ENCODE results near the gene TMBIM4. TPM values are rescaled to one million over a fixed set of nuclear protein-coding genes. Genes with fewer than 3 reads are reported as not detected.

The TMBIM4 gene
- total RNA-seq, 4 donors from 2014 or later, result 104 to 131 (median 114) TPM

- Histone ChIP-seq H3K27me3 (no peaks in the 10 kb centered on the region), H3K4me1 (peaks cover 0 to 35% (median 13%) of the 10 kb centered on the region in 3 donors), H3K27ac (peak overlapping the region in 3 of 4 donors; percentile 75 to 89 (median 76)), H3K36me3 (peaks cover 0 to 46% (median 0%) of the 10 kb centered on the region in 3 donors), H3K4me3 (peak overlapping the region; percentile 69 to 96 (median 88)), H3K9me3 (no peaks in the 10 kb centered on the region)
- TF ChIP-seq POLR2A (IDR thresholded peaks at IDR 0.05) (no peak), CTCF (IDR thresholded peaks at IDR 0.05) (no peak)
- WGBS, 2 donors, result 2 to 3% methylated on average over 8 of the region's 8 CpGs
- no peak for DNase-seq
- intact Hi-C loops (cut with DNase I), result no loop called here
Observed at GRCh38 chr12:66129934-66130266, 39.9 kb downstream of the TMBIM4 start.

- Histone ChIP-seq H3K4me3 (no peak overlapping the region), H3K36me3 (peaks cover 0 to 65% (median 10%) of the 10 kb centered on the region in 3 donors), H3K9me3 (no peaks in the 10 kb centered on the region), H3K27ac (no peak overlapping the region), H3K27me3 (no peaks in the 10 kb centered on the region), H3K4me1 (peaks cover 0 to 35% (median 13%) of the 10 kb centered on the region in 3 donors)
- no peak for TF ChIP-seq CTCF (IDR thresholded peaks at IDR 0.05)
- no peak for TF ChIP-seq POLR2A (IDR thresholded peaks at IDR 0.05)
- intact Hi-C loops (cut with DNase I), result no loop called here
- DNase-seq, result no peak
- WGBS, 2 donors, result 86 to 89% methylated on average over 1 of the region's 1 CpG
Observed at GRCh38 chr12:66127650-66128049, 42.1 kb downstream of the TMBIM4 start.

- H3K4me3 ChIP-seq, result no peak overlapping the region
- no peaks in the 10 kb centered on the region for H3K4me1 ChIP-seq
- no peaks in the 10 kb centered on the region for H3K9me3 ChIP-seq
- intact Hi-C loops (cut with DNase I), result no loop called here
- no peak for DNase-seq
- H3K27ac ChIP-seq, result no peak overlapping the region
- peaks cover 0 to 50% (median 18%) of the 10 kb centered on the region in 3 donors for H3K36me3 ChIP-seq
- no peaks in the 10 kb centered on the region for H3K27me3 ChIP-seq
- TF ChIP-seq CTCF (IDR thresholded peaks at IDR 0.05), result no peak
- no peak for TF ChIP-seq POLR2A (IDR thresholded peaks at IDR 0.05)
- WGBS, 2 donors, result 56 to 77% methylated on average over 1 of the region's 1 CpG
Observed at GRCh38 chr12:66120477-66120876, 49.3 kb downstream of the TMBIM4 start.

GRCh38 chr12:66119870-66120241 is 49.9 kb downstream of the TMBIM4 start:
- H3K36me3 ChIP-seq, result peaks cover 0 to 44% (median 18%) of the 10 kb centered on the region in 3 donors
- H3K4me1 ChIP-seq, result no peaks in the 10 kb centered on the region
- no peaks in the 10 kb centered on the region for H3K9me3 ChIP-seq
- no peak for TF ChIP-seq CTCF (IDR thresholded peaks at IDR 0.05)
- no peak for TF ChIP-seq POLR2A (IDR thresholded peaks at IDR 0.05)
- H3K27ac ChIP-seq, result no peak overlapping the region
- H3K4me3 ChIP-seq, result no peak overlapping the region
- WGBS, 2 donors, result 83 to 84% methylated on average over 1 of the region's 1 CpG
- intact Hi-C loops (cut with DNase I), result no loop called here
- no peak for DNase-seq
- H3K27me3 ChIP-seq, result no peaks in the 10 kb centered on the region

GRCh38 chr12:66119229-66119869 is 50.4 kb downstream of the TMBIM4 start:
- no peak for TF ChIP-seq CTCF (IDR thresholded peaks at IDR 0.05)
- no peak for TF ChIP-seq POLR2A (IDR thresholded peaks at IDR 0.05)
- no peak overlapping the region for H3K27ac ChIP-seq
- peaks cover 0 to 39% (median 18%) of the 10 kb centered on the region in 3 donors for H3K36me3 ChIP-seq
- no peaks in the 10 kb centered on the region for H3K4me1 ChIP-seq
- intact Hi-C loops (cut with DNase I), result no loop called here
- 79 to 90% methylated on average over 2 of the region's 2 CpGs for WGBS, 2 donors
- no peaks in the 10 kb centered on the region for H3K9me3 ChIP-seq
- no peaks in the 10 kb centered on the region for H3K27me3 ChIP-seq
- no peak overlapping the region for H3K4me3 ChIP-seq
- DNase-seq, result no peak

All from esophagus squamous epithelium (tissue), 5 donors.